Ascending aorta (tissue), 2 donors: Measurements from ENCODE around the gene GTSE1. TPM values are rescaled to one million over a fixed set of nuclear protein-coding genes. Genes with fewer than 3 reads are reported as not detected.

ENCODE experiments used
- DNase-seq, 2 donors: peaks; one replicate each; pipeline ENCODE4 v3.0.0-alpha.2; 2019; ENCODE audit warnings: low spot score in 2 of 2
- H3K27ac ChIP-seq, 2 donors: fragments of 200-600 bp; sonication (generic); one replicate each; pipeline ENCODE4 v1.5.1; 2016 to 2017; ENCODE audit warnings: mild to moderate bottlenecking in 1 of 2
- H3K27me3 ChIP-seq: fragments of 200-600 bp; sonication (generic); one replicate; pipeline ENCODE4 v1.5.1; 2017
- H3K36me3 ChIP-seq, 2 donors: fragments of 200-600 bp; sonication (generic); one replicate each; pipeline ENCODE4 v1.5.1; 2016
- H3K4me1 ChIP-seq, 2 donors: fragments of 200-600 bp; sonication (generic); one replicate each; pipeline ENCODE4 v1.5.1; 2016 to 2017; ENCODE audit warnings: mild to moderate bottlenecking in 1 of 2
- H3K4me3 ChIP-seq, 2 donors: fragments of 200-600 bp; sonication (generic); one replicate each; pipeline ENCODE4 v1.5.1; 2016 to 2017; ENCODE audit warnings: mild to moderate bottlenecking in 1 of 2
- H3K9me3 ChIP-seq, 2 donors: fragments of 200-600 bp; sonication (generic); one replicate each; pipeline ENCODE4 v1.5.1; 2016
- CTCF ChIP-seq, 3 experiments: fragments of 200-600 bp in 2 of 3; fragments of 450-650 bp in 1 of 3; sonication (generic) in 2 of 3; IDR thresholded peaks; one replicate each; pipeline ENCODE4 v1.5.1; 2016 to 2019; ENCODE audit warnings: antibody characterized with exemption in 3 of 3, mild to moderate bottlenecking in 1 of 3, moderate library complexity in 1 of 3
- intact Hi-C: fragments of 100-400 bp; cut with DNase I; formaldehyde crosslinking; loops from one replicate; pipeline ENCODE4 v1.15.1; 2023
- total RNA-seq: library from RNA; depleted of rRNA; stranded (reverse); fragments of >200 nt; gene quantifications from one replicate; pipeline ENCODE4 v1.1.0, GENCODE V29; 2016

GTSE1 gene
- total RNA-seq, 1 donor from 2014 or later = not detected

- H3K4me1 ChIP-seq = no peaks in the 10 kb centered on the region
- TF ChIP-seq CTCF (IDR thresholded peaks at IDR 0.05) = no peak
- intact Hi-C loops = no loop called here
- DNase-seq = no peak
- no peak overlapping the region for H3K27ac ChIP-seq
- no peaks in the 10 kb centered on the region for H3K9me3 ChIP-seq
- peaks cover 70 to 93% of the 10 kb centered on the region in 2 donors for H3K36me3 ChIP-seq
- H3K27me3 ChIP-seq = no peaks in the 10 kb centered on the region
- H3K4me3 ChIP-seq = no peak overlapping the region
Measured at GRCh38 chr22:46276563-46276962, 20.1 kb upstream of the GTSE1 start.

- Histone ChIP-seq H3K4me3 (no peak overlapping the region), H3K36me3 (peaks cover 71 to 90% of the 10 kb centered on the region in 2 donors), H3K4me1 (no peaks in the 10 kb centered on the region), H3K27me3 (no peaks in the 10 kb centered on the region), H3K27ac (no peak overlapping the region), H3K9me3 (no peaks in the 10 kb centered on the region)
- no peak for TF ChIP-seq CTCF (IDR thresholded peaks at IDR 0.05)
- no peak for DNase-seq
- intact Hi-C loops = no loop called here
Measured at GRCh38 chr22:46278656-46279645, 17.7 kb upstream of the GTSE1 start.

GRCh38 chr22:46280063-46280817 lies 16.4 kb upstream of the GTSE1 start:
- intact Hi-C loops = no loop called here
- Histone ChIP-seq H3K27me3 (no peaks in the 10 kb centered on the region), H3K9me3 (no peaks in the 10 kb centered on the region), H3K4me1 (no peaks in the 10 kb centered on the region), H3K36me3 (peaks cover 72 to 90% of the 10 kb centered on the region in 2 donors), H3K4me3 (no peak overlapping the region), H3K27ac (no peak overlapping the region)
- TF ChIP-seq CTCF (IDR thresholded peaks at IDR 0.05) = no peak
- DNase-seq = no peak

- Histone ChIP-seq H3K4me1 (no peaks in the 10 kb centered on the region), H3K4me3 (no peak overlapping the region), H3K27ac (no peak overlapping the region), H3K36me3 (peaks cover 73 to 89% of the 10 kb centered on the region in 2 donors), H3K9me3 (no peaks in the 10 kb centered on the region), H3K27me3 (no peaks in the 10 kb centered on the region)
- intact Hi-C loops = no loop called here
- no peak for DNase-seq
- TF ChIP-seq CTCF (IDR thresholded peaks at IDR 0.05) = no peak
Measured at GRCh38 chr22:46280999-46281623, 15.6 kb upstream of the GTSE1 start.

- DNase-seq = no peak
- Histone ChIP-seq H3K27me3 (no peaks in the 10 kb centered on the region), H3K9me3 (no peaks in the 10 kb centered on the region), H3K27ac (no peak overlapping the region), H3K4me1 (no peaks in the 10 kb centered on the region), H3K4me3 (no peak overlapping the region), H3K36me3 (peaks cover 77 to 94% of the 10 kb centered on the region in 2 donors)
- TF ChIP-seq CTCF (IDR thresholded peaks at IDR 0.05) = no peak
- intact Hi-C loops = no loop called here
Measured at GRCh38 chr22:46281866-46282678, 14.6 kb upstream of the GTSE1 start.
